Thyroid gland (tissue), 4 donors: ENCODE measurements around the gene RILP.
A peak's percentile ranks its signal among the peaks of the same experiment; 100 is the strongest.

Experiments used
- CTCF ChIP-seq, 6 experiments: fragments of 200-600 bp in 3 of 6; fragments of 450-650 bp in 3 of 6; sonication (generic) in 3 of 6; IDR thresholded peaks; one replicate each; pipeline ENCODE4 v1.5.1; 2016 to 2019; ENCODE audit warnings: antibody characterized with exemption in 6 of 6, mild to moderate bottlenecking in 2 of 6, inconsistent platforms in 1 of 6, moderate library complexity in 1 of 6
- POLR2A ChIP-seq, 2 donors: fragments of 450-650 bp; IDR thresholded peaks; one replicate each; pipeline ENCODE4 v1.6.1; 2017; ENCODE audit warnings: antibody characterized with exemption in 2 of 2, mild to moderate bottlenecking in 2 of 2, moderate library complexity in 1 of 2

- TF ChIP-seq CTCF (IDR thresholded peaks at IDR 0.05): peak in 3 of 6 experiments; percentile 58 to 96 (median 92)
- no peak for TF ChIP-seq POLR2A (IDR thresholded peaks at IDR 0.05)
These were observed 1.3 kb downstream of the RILP start for GRCh38 chr17:1648173-1648962.
